ENCODE results near the gene CCDC32. TPM values are rescaled to one million over a fixed set of nuclear protein-coding genes. Genes with fewer than 3 reads are reported as not detected.

CCDC32 gene, protein sequence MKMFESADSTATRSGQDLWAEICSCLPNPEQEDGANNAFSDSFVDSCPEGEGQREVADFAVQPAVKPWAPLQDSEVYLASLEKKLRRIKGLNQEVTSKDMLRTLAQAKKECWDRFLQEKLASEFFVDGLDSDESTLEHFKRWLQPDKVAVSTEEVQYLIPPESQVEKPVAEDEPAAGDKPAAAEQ
- total RNA-seq: 64.0 and 66.3 TPM in 2 replicates

- H3K27ac Mint-ChIP-seq: peak within 1 kb of the TSS; percentile 94
- H3K27me3 Mint-ChIP-seq: no peaks in the 10 kb centered on the region
- ATAC-seq (ENCODE audit: low read depth) (peak; percentile 91), DNase-seq (peak; percentile 81)
- ChIA-PET CTCF (interaction anchor here (0.9 to 1.6 kb wide), 5 partner anchors 11 to 218 kb away, joined by 3 to 10 read pairs (median 4); no protein-coding TSS in a partner anchor), POLR2A (interaction anchor here (0.5 to 2.2 kb wide), 18 partner anchors 9 to 337 kb away, joined by 3 to 32 read pairs (median 4); partner anchors contain the start of genes C15orf62, INAFM2, KNL1 and RAD51)
- H3K36me3 Mint-ChIP-seq (ENCODE audit: low read depth): peaks cover 31% of the 10 kb centered on the region
- peaks cover 71% of the 10 kb centered on the region for H3K4me1 Mint-ChIP-seq
- intact Hi-C loops (cut with micrococcal nuclease): loop anchor here (1.0 to 5.0 kb wide), 10 partner anchors 14 to 768 kb away; partner anchors contain the start of genes BAHD1, C15orf62, CHST14 and DNAJC17
- TF ChIP-seq, protein P1, sequence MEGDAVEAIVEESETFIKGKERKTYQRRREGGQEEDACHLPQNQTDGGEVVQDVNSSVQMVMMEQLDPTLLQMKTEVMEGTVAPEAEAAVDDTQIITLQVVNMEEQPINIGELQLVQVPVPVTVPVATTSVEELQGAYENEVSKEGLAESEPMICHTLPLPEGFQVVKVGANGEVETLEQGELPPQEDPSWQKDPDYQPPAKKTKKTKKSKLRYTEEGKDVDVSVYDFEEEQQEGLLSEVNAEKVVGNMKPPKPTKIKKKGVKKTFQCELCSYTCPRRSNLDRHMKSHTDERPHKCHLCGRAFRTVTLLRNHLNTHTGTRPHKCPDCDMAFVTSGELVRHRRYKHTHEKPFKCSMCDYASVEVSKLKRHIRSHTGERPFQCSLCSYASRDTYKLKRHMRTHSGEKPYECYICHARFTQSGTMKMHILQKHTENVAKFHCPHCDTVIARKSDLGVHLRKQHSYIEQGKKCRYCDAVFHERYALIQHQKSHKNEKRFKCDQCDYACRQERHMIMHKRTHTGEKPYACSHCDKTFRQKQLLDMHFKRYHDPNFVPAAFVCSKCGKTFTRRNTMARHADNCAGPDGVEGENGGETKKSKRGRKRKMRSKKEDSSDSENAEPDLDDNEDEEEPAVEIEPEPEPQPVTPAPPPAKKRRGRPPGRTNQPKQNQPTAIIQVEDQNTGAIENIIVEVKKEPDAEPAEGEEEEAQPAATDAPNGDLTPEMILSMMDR (IDR thresholded peaks at IDR 0.05): no peak
- no peaks in the 10 kb centered on the region for H3K9me3 Mint-ChIP-seq
- H3K4me3 Mint-ChIP-seq: peak within 1 kb of the TSS; percentile 97
Measured at GRCh38 chr15:40564591-40565332, at the start of gene CCDC32. Gene CCDC32, minus strand, starts transcription at chr15:40565042. Its CDS starts 2,027 bp downstream, at chr15:40563015.

GRCh38 chr15:40613080-40613479 is 48.2 kb upstream of the CCDC32 start:
- intact Hi-C loops (cut with micrococcal nuclease): no loop called here
- DNase-seq (no peak), ATAC-seq (ENCODE audit: low read depth) (no peak)
- Mint-ChIP-seq H3K4me3 (no peak overlapping the region), H3K9me3 (no peaks in the 10 kb centered on the region), H3K27ac (no peak overlapping the region), H3K27me3 (no peaks in the 10 kb centered on the region), H3K4me1 (peaks cover 2% of the 10 kb centered on the region), H3K36me3 (ENCODE audit: low read depth) (no peaks in the 10 kb centered on the region)
- POLR2A ChIA-PET: no interaction called here
- CTCF ChIA-PET: no interaction called here
- TF ChIP-seq, protein P1 (IDR thresholded peaks at IDR 0.05): no peak

GRCh38 chr15:40603935-40604334 is 39.1 kb upstream of the CCDC32 start:
- H3K4me1 Mint-ChIP-seq: peaks cover 2% of the 10 kb centered on the region
- CTCF ChIA-PET: interaction anchor here (1.7 kb wide), 1 partner anchor 15 kb away, joined by 6 read pairs; no protein-coding TSS in a partner anchor
- H3K4me3 Mint-ChIP-seq: no peak overlapping the region
- H3K9me3 Mint-ChIP-seq: no peaks in the 10 kb centered on the region
- no peaks in the 10 kb centered on the region for H3K27me3 Mint-ChIP-seq
- no peak overlapping the region for H3K27ac Mint-ChIP-seq
- intact Hi-C loops (cut with micrococcal nuclease): no loop called here
- no peak for DNase-seq
- H3K36me3 Mint-ChIP-seq (ENCODE audit: low read depth): no peaks in the 10 kb centered on the region
- POLR2A ChIA-PET: no interaction called here
- ATAC-seq (ENCODE audit: low read depth): no peak
- TF ChIP-seq, protein P1 (IDR thresholded peaks at IDR 0.05): no peak

DNA sequence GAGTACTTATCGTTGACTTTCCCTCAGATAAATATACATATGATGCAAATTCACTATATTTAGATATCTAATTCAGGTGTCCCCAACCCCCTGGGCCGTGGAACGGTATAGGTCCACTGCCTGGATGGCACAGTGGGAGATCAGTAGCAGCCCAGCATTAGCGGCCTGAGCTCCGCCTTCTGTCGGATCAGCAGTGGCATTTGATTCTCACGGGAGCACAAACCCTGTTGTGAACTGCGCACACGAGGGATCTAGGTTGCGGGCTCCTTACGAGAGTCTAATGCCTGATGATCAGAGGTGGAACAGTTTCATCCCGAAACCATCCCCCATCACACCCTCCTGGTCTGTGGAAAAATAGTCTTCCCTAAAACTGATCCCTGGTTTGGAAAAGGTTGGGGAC is 36.1 kb upstream of the CCDC32 start:
- DNase-seq (no peak), ATAC-seq (ENCODE audit: low read depth) (no peak)
- POLR2A ChIA-PET: interaction anchor here (0.6 kb wide), 1 partner anchor 11 kb away, joined by 6 read pairs; no protein-coding TSS in a partner anchor
- H3K27ac Mint-ChIP-seq: no peak overlapping the region
- no peaks in the 10 kb centered on the region for H3K36me3 Mint-ChIP-seq (ENCODE audit: low read depth)
- H3K9me3 Mint-ChIP-seq: no peaks in the 10 kb centered on the region
- CTCF ChIA-PET: no interaction called here
- TF ChIP-seq, protein P1 (IDR thresholded peaks at IDR 0.05): no peak
- peaks cover 2% of the 10 kb centered on the region for H3K4me1 Mint-ChIP-seq
- intact Hi-C loops (cut with micrococcal nuclease): no loop called here
- no peaks in the 10 kb centered on the region for H3K27me3 Mint-ChIP-seq
- no peak overlapping the region for H3K4me3 Mint-ChIP-seq

DNA sequence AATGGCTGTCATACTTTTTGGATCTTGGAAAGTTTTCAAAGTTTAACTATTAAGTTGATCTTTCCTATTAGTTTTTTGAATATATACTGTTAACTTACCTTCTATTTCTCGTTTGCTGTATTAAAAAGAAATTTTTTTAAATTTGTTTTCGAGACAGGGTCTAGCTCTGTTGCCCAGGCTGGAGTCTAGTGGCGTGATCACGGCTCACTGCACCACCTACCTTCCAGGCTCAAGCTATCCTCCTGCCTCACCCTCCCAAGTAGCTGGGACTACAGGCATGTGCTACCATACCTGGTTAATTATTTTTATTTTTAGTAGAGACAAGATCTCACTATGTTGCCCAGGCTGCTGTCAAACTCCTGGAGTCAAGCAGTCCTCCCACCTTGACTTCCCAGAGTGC is 33.8 kb upstream of the CCDC32 start:
- DNase-seq: no peak
- no peak overlapping the region for H3K27ac Mint-ChIP-seq
- intact Hi-C loops (cut with micrococcal nuclease): no loop called here

More for the DNA sequence above, 33.8 kb upstream of the CCDC32 start:
- H3K27me3 Mint-ChIP-seq: peaks cover 1% of the 10 kb centered on the region
- POLR2A ChIA-PET: interaction anchor here (1.4 kb wide), 1 partner anchor 9 kb away, joined by 4 read pairs; no protein-coding TSS in a partner anchor
- H3K4me1 Mint-ChIP-seq: peaks cover 12% of the 10 kb centered on the region
- no peak for ATAC-seq (ENCODE audit: low read depth)
- TF ChIP-seq, protein P1 (IDR thresholded peaks at IDR 0.05): no peak
- H3K36me3 Mint-ChIP-seq (ENCODE audit: low read depth): peaks cover 10% of the 10 kb centered on the region
- CTCF ChIA-PET: interaction anchor here (1.4 kb wide), 1 partner anchor 261 kb away, joined by 4 read pairs; no protein-coding TSS in a partner anchor
- no peaks in the 10 kb centered on the region for H3K9me3 Mint-ChIP-seq
- H3K4me3 Mint-ChIP-seq: no peak overlapping the region

Data from activated B cell treated with CpG ODN at 0.5 μM for 24 hours (primary cell).